Measurements from ENCODE around the gene OR8B2. TPM values are rescaled to one million over a fixed set of nuclear protein-coding genes. Genes with fewer than 3 reads are reported as not detected.

OR8B2 gene
- total RNA-seq, 1 experiment from 2014 or later: not detected

Other genes with a start within 250 kb of the OR8B2 start
- gene OR10D3, start 201.2 kb downstream of the OR8B2 start, total RNA-seq (2014; rRNA removed; shearing (Covaris generic)): not detected in 2 replicates
- not detected in 2 replicates for gene OR8G1, start 143.4 kb downstream of the OR8B2 start, total RNA-seq (2014; rRNA removed; shearing (Covaris generic))
- gene OR8G5, start 128.1 kb downstream of the OR8B2 start, total RNA-seq (2014; rRNA removed; shearing (Covaris generic)): not detected in 2 replicates
- not detected in 2 replicates for gene OR8D1, start 70.5 kb downstream of the OR8B2 start, total RNA-seq (2014; rRNA removed; shearing (Covaris generic))
- not detected in 2 replicates for gene OR8D2, start 64.3 kb downstream of the OR8B2 start, total RNA-seq (2014; rRNA removed; shearing (Covaris generic))
- gene OR8B3, start 14.5 kb upstream of the OR8B2 start, total RNA-seq (2014; rRNA removed; shearing (Covaris generic)): not detected in 2 replicates
- gene OR8B4, start 40.4 kb upstream of the OR8B2 start, total RNA-seq (2014; rRNA removed; shearing (Covaris generic)): not detected in 2 replicates
- gene OR8B8, start 61.2 kb upstream of the OR8B2 start, total RNA-seq (2014; rRNA removed; shearing (Covaris generic)): not detected in 2 replicates
- gene OR8B12, start 159.2 kb upstream of the OR8B2 start, total RNA-seq (2014; rRNA removed; shearing (Covaris generic)): not detected in 2 replicates
- not detected in 2 replicates for gene OR8A1, start 185.5 kb upstream of the OR8B2 start, total RNA-seq (2014; rRNA removed; shearing (Covaris generic))
- not detected in 2 replicates for gene PANX3, start 226.9 kb upstream of the OR8B2 start, total RNA-seq (2014; rRNA removed; shearing (Covaris generic))
- 45.8 and 63.0 TPM in 2 replicates for gene TBRG1, start 238.4 kb upstream of the OR8B2 start, total RNA-seq (2014; rRNA removed; shearing (Covaris generic))

Data from HT-29 (cell line).